Measurements from ENCODE around the gene BMERB1.
"Not testable (repeated sequence)": the region's sequence is repeated elsewhere in the genome, so short reads cannot be mapped to it uniquely, and the experiment has no call there.

Gene BMERB1

DNA sequence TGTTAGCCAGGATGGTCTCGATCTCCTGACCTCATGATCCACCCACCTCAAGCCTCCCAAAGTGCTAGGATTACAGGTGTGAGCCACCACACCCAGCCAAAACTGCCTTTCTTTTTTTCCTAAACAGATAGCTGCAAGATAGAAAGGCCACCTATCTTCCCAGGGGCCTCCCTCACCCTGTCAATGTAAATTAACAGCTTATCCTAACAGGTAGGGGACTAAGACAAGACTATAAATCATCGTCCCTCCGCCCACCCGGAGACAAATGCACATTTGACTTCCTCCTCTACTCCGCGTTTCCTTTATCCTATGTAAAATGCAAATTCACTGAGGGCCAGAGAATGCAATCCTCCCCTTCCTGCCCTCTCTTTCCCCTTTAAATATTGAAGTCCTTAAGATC, 137.2 kb downstream of the BMERB1 start:
- DNase-seq = no peak

GRCh38 chr16:15572329-15573001, 138.1 kb downstream of the BMERB1 start:
- peak; percentile 32 for DNase-seq

DNA sequence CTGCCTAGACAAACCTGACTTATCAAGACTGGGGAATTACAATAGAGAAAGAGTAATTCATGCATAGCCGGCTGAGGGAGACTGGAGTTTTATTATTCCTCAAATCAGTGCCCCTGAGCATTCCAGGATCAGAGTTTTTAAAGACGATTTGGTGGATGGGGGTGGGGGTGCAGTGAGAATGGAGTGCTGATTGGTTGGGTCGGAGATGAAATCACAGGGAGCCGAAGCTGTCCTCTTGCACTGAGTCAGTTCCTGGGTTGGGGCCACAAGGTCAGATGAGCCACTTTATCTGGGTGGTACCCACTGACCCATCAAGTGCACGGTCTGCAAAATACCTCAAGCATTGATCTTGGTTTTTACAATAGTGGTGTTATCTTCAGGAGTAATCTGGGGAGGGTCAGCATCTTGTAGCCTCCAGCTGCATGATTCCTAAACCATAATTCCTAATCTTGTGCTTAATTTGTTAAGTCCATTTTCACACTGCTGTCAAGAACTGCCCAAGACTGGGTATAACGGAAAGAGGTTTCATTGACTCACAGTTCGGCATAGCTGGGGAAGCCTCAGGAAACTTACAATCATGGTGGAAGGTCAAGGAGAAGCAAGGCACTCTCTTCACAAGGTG, 139.0 kb downstream of the BMERB1 start:
- no peak for DNase-seq

- not testable (repeated sequence) for DNase-seq
These were observed 139.7 kb downstream of the BMERB1 start for GRCh38 chr16:15573896-15574613.

DNA sequence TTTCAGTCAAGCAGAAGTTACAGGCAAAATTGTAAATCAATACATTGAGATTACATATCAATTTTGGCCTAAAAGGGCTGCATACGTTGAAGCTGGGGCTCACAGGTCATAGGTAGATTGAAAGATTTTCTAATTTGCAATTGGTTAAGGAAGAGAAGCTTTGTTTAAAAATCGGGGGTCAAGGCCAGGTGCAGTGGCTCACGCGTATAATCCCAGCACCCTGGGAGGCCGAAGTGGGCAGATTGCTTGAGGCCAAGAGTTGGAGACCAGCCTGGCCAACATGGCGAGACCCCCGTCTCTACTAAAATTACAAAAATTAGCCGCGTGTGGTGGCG, 140.2 kb downstream of the BMERB1 start:
- no peak for DNase-seq

DNA sequence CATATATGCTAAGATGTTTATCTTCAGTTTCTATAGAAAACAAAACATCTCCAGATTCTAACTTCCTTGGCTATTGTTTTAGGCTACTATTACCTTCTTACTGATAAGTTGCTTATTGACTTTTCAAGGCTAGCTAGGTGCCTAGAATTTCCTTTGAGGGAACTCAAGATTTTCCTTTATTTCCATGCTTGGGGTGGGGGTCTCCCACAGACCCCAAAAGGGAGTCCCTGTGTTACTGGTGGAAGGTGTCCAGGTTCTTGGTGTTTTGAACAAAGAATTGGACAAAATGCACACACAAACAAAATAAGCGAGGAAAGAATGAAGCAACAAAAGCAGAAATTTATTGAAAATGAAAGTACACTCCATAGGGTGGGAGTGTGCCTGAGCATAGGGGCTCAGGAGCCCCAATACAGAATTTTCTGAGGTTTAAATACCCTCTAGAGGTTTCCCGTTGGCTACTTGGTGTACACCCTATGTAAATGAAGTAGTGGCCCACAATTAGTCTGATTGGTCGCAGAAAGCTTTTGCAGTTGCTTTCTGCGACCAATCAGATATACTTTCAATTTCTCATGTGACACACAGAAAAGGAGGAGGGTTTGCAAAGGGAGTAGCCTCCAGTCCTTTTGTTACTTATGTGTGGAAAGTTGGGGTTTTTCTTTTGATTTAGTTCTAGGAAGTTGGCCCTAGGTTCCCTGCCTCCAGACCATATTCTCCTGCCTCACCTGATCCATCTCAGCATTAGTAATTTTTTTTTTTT, 141.1 kb downstream of the BMERB1 start:
- no peak for DNase-seq

DNA sequence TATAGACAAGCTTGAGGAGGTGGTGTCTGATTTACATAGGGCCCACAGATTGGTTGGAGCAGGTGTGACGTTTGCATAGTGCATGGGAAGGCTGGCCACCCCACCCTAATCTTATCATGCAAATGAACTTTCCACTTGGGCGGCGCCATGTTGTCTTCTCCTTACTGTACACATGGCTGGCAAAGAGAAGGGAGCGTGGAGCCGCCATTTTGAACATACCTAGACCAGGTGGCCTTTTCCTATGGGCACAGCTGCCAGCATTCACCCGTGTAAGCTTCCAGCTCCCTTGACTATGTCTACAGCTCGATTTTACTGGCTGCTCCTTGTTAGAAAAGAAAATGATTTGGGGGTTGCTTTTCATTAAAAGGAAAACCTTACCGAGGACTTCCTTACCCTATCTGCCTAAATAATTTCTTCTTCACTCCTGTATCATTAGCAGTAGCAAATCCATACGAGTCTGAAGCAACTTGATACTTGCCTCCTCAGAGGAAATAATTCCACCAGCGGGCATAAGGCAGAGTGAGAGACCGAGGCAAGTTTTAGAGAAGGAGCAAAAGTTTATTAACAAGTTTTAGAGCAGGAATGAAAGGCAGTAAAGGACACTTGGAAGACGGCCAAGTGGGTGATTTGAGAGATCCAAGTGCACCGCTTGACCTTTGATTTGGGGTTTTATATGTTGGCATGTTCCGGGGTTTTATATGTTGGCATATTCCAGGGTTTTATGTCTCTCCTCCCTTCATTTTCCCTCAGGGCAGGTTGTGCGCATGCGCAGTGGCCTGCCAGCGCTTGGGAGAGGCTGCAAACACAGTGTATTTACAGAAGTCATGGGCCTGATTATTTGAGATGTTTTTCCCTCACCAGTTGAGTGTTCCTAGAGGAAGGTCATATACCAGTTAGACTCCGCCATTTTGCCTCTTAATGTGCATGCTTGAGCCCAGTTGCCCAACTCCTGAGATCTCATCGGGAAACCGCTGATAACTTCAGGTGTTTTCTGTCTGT, 142.9 kb downstream of the BMERB1 start:
- no peak for DNase-seq

- DNase-seq = no peak
These were observed 144.4 kb downstream of the BMERB1 start for GRCh38 chr16:15578824-15579223.

GRCh38 chr16:15581127-15581815, 146.9 kb downstream of the BMERB1 start:
- no peak for DNase-seq

- no peak for DNase-seq
These were observed 149.1 kb downstream of the BMERB1 start for GRCh38 chr16:15583526-15583925.

GRCh38 chr16:15585956-15586355, 151.6 kb downstream of the BMERB1 start:
- no peak for DNase-seq

DNA sequence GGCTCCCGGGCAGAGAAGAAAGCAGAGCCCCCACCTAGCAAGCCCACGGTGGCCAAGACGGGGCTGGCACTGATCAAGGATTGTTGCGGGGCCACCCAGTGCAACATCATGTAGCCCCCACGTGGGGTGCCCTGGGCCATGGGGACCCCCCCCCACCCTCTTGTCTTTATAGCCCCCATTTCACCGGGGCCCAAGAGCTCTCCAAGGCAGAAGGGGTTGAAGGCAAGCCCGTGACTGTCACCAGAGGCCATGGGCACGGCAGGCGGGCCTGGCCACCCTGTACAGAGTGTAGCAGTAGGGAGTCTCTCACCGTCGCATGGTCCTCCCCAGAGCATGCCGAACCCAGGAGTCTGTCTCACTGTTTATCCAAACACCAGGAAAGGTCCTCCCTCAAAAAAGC, 152.3 kb downstream of the BMERB1 start:
- DNase-seq = no peak

DNA sequence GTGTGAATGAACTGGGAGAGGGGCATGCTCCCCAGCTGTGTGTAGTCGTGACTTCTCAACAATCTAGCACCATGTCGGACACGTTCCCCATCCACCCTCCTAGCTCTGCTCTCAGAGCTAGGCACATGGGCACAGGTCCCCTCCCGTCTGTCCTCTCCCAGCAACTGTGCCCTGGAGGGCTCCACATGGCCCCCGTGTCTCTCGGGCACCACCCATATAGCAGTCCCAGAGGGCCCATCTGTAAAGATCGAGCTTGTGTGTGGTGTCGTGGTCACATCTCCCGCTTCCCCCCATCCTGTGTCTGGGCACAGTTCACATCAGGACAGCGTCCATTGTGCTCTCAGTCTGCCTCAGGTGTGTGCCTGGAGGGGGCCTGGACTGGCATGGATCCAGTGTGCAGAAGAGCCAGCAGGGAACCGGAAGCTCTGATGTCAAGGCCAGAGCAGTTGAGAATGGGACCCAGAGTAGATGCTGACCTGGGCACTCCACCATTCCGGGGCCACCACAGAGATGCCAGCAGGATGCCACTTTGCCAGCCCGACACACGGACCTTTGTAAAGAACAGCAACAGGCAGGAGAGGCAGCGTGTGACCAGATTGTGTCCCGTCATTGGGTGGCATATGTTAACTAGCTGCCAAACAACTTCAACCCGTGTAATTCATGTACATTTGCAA, 152.9 kb downstream of the BMERB1 start:
- no peak for DNase-seq

DNA sequence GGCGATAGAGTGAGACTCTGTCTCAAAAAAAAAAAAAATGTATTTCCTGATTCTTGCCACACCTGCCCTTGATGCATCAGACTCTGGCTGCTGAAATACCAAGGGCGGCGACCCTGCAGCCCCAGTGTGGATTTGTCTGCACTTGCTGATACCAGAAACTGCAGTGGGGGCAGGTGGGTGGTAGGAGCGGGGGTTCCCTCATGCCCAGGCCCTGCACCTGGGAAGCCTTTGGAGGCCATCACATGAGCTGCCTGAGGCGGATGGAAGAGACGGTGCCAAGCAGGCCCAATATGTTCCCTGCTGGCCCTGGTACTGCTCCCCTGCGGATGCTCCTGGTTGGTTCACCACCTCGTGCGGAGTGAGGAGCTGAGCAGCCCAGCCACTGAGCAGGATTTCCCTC, 157.9 kb downstream of the BMERB1 start:
- DNase-seq = no peak

GRCh38 chr16:15593235-15593634, 158.8 kb downstream of the BMERB1 start:
- no peak for DNase-seq

DNA sequence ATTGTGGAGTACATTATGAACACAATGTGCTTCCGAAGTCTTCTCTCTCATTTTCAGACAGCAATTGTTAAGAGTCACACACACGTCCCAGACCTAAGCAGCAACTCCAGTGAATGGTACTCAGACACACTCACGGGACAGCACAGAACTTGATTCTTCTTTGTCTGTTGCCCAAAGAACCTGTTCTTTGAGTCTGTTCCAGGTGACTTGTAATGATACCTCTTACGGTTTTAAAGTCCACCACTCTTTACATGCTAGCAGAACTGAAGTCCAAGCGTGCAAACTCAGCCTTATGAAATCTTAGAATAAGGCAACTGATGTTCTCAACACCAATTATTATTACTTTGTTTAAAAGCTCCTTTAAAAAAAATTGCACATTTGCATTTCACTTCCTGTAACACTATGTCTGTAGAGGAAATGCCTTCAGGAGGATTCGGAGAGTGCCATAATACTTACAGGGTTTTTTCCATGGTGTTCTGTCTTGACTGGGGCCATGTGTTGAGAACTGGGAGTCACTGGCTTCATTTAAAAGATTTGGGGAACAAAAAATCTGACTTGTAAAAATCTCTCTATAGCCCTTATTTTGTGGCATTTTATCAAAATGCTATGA, 160.4 kb downstream of the BMERB1 start:
- DNase-seq = no peak

DNA sequence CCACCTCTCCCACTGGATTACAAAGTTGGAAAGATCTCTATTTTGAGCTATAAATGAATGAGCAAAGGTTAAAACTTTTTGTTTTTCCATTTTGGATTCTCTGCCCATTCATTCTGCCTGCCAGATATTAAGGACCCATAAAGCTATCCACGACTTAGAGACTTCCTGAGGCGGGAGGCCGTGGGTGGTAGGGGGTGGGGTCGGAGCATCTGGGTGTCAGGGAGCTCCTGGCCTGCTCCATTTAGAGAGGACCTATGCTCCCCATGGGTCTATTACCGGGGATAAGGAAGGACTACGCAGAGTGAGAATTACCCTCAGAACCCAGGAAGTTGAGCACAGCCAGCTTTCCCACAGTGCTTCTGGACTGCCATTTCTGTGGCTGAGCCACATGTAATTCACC, 162.7 kb downstream of the BMERB1 start:
- DNase-seq = no peak

DNA sequence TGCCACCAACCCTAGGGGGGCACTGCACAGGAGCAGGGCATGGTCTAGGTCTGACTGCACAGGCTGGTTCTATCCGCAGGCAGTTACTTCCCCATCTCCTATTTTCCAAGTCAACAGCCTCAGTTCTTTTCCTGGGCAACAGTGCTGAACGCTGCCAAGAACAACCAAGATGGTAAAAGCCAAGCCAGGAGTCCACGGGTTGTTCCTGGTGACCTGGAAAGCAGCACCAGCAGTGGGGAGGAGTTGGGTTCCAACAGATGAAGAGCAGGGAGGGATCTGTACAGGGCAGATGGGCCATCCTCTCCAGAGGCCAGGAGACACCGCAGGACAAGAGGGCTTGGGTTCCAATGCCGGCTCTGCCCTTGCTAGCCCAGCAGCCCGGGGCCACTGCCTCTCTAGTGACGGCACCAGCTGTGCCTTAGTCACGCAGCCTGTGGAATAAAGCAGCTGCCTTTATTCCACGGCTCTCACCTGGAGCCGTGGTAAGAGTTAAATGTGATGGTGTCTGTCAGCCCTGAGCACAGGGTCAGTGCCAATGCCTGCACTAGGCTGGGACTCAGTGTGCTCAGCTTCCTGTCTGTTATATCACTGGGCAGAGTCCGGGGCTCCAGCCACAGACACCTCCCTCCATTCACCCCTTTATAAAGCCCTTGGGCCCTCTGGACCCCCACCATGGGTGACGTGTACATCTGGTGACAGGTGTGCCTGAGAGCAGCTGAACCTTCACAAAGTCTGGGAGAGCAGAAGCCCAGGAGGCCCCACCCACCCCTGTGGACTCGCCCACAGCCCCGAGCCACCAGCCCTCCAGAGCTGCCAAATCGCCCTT, 163.6 kb downstream of the BMERB1 start:
- no peak for DNase-seq

DNA sequence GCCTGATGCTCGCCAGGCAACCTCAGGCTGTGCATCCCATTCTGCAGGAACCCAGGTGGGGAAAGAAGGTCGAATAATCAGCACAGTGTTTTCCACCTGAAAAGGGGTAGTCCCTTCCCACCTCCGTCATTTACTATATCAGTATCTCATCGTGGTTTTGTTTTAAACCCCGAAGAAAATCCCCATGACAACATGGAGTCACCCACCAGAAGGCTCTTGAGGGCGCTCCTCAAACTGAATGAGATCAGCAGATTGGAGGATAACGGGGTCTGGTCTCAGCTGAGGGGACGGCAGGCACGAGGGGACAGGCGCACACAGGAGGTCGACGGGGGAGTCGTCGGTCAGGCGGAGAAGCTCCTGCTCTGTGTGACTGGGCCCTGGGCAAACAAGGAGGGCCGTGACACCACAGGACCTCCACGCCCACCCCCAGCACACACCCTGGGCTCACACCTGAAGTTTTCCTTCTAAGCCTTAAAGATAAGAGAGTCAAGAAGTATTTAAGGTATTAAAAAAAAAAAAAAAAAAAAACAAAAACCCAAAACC, 164.3 kb downstream of the BMERB1 start:
- no peak for DNase-seq
